RWPE1 (cell line): Measurements from ENCODE around the gene DMD.

ENCODE experiments used
- CTCF ChIA-PET: fragments of 350-600 bp; sonication (Branson Sonifier 250); formaldehyde crosslinking; extraction: SDS; loops from one replicate; lab custom pipeline; 2021; lab: Yijun Ruan, JAX
- POLR2A ChIA-PET: fragments of 400-600 bp; formaldehyde crosslinking; extraction: SDS; loops from one replicate; lab custom pipeline; 2020; ENCODE audit warnings: antibody characterized with exemption; ENCODE audit not compliant: low non-redundant PET; lab: Yijun Ruan, JAX
- DNase-seq: peaks from one replicate; pipeline ENCODE4 v3.0.0; 2012; ENCODE audit warnings: low spot score
- H3K27ac ChIP-seq: fragments of 450-650 bp; 2 replicates; pipeline ENCODE4 v1.5.1; 2017
- CTCF ChIP-seq: fragments of 450-650 bp; conservative IDR thresholded peaks from 2 replicates; pipeline ENCODE4 v1.5.1; 2017; ENCODE audit warnings: low read depth, mild to moderate bottlenecking

DMD gene

GRCh38 chrX:31139961-31140360 lies 2071.4 kb downstream of the DMD start:
- DNase-seq: no peak
- no peak overlapping the region for H3K27ac ChIP-seq
- ChIA-PET CTCF (no interaction called here), POLR2A (no interaction called here)
- TF ChIP-seq CTCF: no peak

- no peak for DNase-seq
- no peak overlapping the region for H3K27ac ChIP-seq
- POLR2A ChIA-PET: no interaction called here
- CTCF ChIA-PET: no interaction called here
- TF ChIP-seq CTCF: no peak
Observed at GRCh38 chrX:31138124-31138523, 2073.2 kb downstream of the DMD start.

GRCh38 chrX:31136144-31136611 lies 2075.2 kb downstream of the DMD start:
- DNase-seq: no peak
- CTCF ChIA-PET: no interaction called here
- TF ChIP-seq CTCF: no peak
- POLR2A ChIA-PET: no interaction called here
- H3K27ac ChIP-seq: no peak overlapping the region

GRCh38 chrX:31132821-31133241 lies 2078.5 kb downstream of the DMD start:
- ChIA-PET CTCF (no interaction called here), POLR2A (no interaction called here)
- DNase-seq: no peak
- H3K27ac ChIP-seq: no peak overlapping the region
- TF ChIP-seq CTCF: no peak

- TF ChIP-seq CTCF: no peak
Observed at GRCh38 chrX:31130457-31131220, 2080.7 kb downstream of the DMD start.

GRCh38 chrX:31128855-31129254 lies 2082.5 kb downstream of the DMD start:
- no peak for DNase-seq
- no peak overlapping the region for H3K27ac ChIP-seq
- no peak for TF ChIP-seq CTCF
- POLR2A ChIA-PET: no interaction called here
- CTCF ChIA-PET: no interaction called here

More at GRCh38 chrX:31130457-31131220, 2080.7 kb downstream of the DMD start:
- no peak for DNase-seq
- CTCF ChIA-PET: no interaction called here
- no peak overlapping the region for H3K27ac ChIP-seq
- POLR2A ChIA-PET: no interaction called here
